ENCODE measurements around the gene IDUA.
"Not testable (repeated sequence)": the region's sequence is repeated elsewhere in the genome, so short reads cannot be mapped to it uniquely, and the experiment has no call there.

The IDUA gene

GRCh38 chr4:986879-987623 lies at the start of gene IDUA:
Gene IDUA, plus strand, starts transcription at chr4:987044. Its CDS starts 41 bp downstream, at chr4:987085.
- peak; percentile 86 for DNase-seq

GRCh38 chr4:939508-939907 lies 47.3 kb upstream of the IDUA start:
- not testable (repeated sequence) for DNase-seq

GRCh38 chr4:945274-946102 lies 41.4 kb upstream of the IDUA start:
- DNase-seq: no peak

DNA sequence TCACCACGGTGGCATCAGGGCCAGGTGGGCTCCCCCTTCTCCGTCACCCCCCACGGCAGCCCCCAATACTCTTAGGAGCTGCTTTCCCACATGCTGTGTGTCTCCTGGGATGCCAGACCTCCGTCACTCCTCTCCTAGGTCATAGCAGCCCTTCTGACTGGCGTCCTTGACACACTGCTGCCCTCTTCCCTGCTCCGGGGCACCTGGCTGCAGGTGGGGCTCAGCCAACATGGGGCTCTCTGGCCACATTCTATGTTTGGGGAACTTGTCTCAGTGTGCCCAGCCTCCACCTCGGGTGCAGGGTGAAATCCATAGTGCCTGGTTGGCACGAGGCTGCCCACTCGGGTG lies 40.8 kb upstream of the IDUA start:
- DNase-seq: no peak

DNA sequence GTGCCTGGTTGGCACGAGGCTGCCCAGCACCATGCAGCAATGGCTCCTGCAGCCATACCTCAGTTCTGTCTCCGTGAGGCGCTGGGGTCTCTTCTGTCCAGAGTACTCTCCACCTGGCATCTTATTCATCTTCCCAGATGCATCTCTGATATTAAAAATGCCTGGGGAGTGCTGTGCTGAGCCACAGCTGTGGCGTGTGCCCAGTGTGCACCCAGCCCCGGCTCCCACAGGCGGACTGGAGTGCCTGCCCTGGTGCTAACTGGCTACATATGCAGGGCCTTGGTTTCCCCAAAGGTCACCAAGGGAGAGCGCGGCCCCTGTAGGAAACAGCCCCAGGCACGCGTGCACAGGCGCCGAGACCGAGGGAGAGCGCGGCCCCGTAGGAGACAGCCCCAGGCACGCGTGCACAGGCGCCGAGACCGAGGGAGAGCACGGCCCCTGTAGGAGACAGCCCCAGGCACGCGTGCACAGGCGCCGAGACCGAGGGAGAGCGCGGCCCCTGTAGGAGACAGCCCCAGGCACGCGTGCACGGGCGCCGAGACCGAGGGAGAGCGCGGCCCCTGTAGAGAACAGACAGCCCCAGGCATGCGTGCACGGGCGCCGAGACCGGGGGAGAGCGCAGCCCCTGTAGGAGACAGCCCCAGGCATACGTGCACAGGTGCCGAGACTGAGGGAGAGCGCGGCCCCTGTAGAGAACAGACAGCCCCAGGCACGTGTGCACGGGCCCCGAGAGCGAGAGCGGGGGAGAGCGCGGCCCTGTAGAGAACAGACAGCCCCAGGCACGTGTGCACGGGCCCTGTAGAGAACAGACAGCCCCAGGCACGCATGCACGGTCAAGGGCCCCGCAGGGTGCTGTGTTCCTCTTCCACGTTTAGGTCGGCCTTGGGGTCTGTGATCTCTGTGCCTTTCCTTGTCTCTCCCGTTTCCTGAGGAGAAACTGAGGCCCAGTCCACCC lies 40.0 kb upstream of the IDUA start:
- no peak for DNase-seq

GRCh38 chr4:947491-947971 lies 39.3 kb upstream of the IDUA start:
- DNase-seq: no peak

DNA sequence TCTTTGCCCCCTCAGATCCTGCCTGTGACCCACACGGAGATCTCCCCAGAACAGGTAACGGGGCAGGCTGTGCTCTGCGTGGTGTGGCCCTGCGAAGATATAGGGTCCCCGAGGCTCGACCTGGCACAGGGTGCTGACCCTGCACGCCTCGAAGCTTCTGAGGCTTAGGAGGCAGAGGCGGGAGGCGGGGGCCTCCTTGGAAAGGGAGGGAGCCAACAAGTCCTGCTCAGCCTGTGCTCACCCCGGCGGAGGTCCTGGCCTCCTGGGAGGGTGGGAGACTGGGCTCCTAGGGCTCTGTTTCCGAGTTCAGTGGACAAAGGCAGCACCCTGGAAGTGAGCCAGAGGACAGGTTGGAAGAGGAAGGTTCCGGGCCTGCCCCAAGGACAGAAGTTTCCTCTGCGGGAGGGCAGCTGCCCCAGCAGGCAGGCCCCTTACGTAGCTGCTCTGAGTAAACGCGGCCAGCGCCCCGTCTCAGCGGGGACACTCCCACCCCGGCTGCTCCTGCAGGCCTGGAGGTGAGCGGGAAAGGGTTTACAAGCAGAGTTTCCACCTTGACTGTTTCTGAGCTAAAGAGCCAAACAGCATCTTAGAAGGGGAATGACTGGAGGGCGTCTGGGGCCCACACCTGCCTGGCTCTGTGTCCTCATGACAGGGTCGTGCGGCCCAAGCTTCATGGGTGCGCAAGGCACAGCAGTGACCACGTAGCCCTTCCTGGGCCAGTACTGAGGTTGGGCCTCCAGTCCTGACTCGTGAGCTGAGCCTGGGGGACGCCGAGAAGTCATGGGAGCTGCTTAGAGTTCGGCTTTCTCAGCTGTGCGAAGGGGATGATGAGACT lies 38.5 kb upstream of the IDUA start:
- no peak for DNase-seq

DNA sequence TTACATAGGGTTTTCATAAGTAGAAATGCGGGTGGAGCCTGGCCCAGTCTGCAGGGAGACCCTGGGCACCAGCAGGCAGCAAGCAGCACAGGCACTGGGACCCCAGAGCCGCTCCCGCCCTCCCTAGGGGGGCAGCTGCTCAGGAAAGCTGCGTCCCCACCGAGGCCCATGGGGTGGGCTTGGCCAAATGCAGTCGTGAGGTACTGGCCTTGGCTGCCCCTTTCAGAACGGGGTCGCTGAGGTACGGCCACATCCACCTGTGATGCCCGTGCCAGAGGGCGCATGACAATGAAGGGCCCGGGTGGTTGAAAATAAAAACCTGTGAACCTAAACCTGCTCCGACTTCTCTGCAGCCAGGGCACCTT lies 37.9 kb upstream of the IDUA start:
- no peak for DNase-seq

DNA sequence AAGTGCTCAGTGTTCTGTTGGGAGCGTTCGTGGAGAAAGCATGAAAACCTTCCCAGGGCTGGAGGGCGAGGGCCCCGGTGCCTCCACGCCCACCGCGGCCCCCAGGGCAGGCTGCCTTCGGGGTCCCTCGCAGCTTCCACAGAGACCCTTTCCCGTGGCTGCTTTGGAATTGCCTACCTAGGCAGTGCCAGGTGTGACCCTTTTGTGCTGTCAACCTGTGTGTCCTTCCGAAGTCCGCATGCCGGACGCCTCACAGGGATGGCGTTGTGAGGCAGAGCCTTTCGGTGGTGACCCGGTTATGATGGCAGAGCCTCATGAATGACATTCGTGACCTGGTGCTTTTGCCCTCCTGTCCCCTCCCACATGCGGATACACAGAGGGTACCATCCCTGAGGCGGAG lies 37.2 kb upstream of the IDUA start:
- no peak for DNase-seq

- no peak for DNase-seq
Observed at GRCh38 chr4:950136-951020, 36.5 kb upstream of the IDUA start.

DNA sequence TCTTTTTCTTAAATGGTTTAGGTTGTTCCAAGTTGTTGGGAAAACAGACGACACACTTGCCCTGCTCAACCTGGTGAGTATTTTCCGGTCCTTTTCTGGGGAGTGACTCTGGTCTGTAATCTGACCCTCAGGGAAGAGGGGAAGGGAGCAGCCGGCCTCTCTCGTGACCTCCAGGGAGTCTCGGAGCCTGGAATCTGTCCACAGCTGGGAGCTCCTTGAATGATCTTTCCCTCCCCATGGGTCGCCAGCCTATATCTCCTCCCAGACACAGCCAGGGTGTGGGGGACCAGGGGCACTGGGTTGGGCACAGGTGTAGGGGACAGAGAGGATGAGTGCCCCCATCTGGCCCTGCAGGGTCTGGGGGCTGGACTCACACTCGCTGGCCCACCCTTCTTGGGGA lies 35.7 kb upstream of the IDUA start:
- DNase-seq: no peak

- DNase-seq: no peak
Observed at GRCh38 chr4:951594-952468, 35.0 kb upstream of the IDUA start.

GRCh38 chr4:952881-953573 lies 33.8 kb upstream of the IDUA start:
- no peak for DNase-seq

DNA sequence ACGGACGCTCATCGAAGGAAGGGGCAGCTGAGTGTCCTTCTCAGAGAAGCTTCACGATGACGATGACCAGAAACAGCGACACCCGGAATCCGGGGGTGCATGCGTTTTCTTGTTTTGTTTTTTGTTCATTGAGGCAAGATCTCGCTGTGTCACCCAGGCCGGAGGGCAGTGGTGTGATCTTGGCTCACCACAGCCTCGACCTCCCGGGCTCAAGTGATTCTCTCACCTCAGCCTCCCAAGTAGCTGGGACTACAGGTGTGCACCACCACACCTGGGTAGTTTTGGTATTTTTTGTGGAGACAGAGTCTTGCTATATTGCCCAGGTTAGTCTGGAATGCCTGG lies 33.3 kb upstream of the IDUA start:
- DNase-seq: no peak

- DNase-seq: no peak
Observed at GRCh38 chr4:954211-955020, 32.4 kb upstream of the IDUA start.

GRCh38 chr4:955161-955921 lies 31.5 kb upstream of the IDUA start:
- DNase-seq: no peak

GRCh38 chr4:955931-956381 lies 30.9 kb upstream of the IDUA start:
- no peak for DNase-seq

All from CD4-positive, alpha-beta T cell treated with Interleukin-12 subunit alpha and Interleukin-12 subunit beta, for 1 hour (primary cell).